ENCODE data around the gene LAPTM5.

- TF ChIP-seq EP300 (IDR thresholded peaks at IDR 0.05): no peak
- no peak for TF ChIP-seq CTCF (IDR thresholded peaks at IDR 0.05)
Observed at GRCh38 chr1:30806381-30807317, 49.1 kb upstream of the LAPTM5 start.

Data from upper lobe of left lung (tissue), 4 donors.